Osteoblast (primary cell): ENCODE results near the gene ASPG. TPM values are rescaled to one million over a fixed set of nuclear protein-coding genes. Genes with fewer than 3 reads are reported as not detected.

ENCODE experiments used
- DNase-seq: peaks from one replicate; pipeline ENCODE4 v3.0.0; 2011; ENCODE audit warnings: low spot score, mixed read lengths; ENCODE audit not compliant: insufficient read length; ENCODE audit errors: missing footprints
- H2AFZ ChIP-seq: 2 replicates; pipeline ENCODE4 v1.6.0; 2011; ENCODE audit warnings: mild to moderate bottlenecking, low read length
- H3K27ac ChIP-seq: 2 replicates; pipeline ENCODE4 v1.5.1; 2011; ENCODE audit warnings: mild to moderate bottlenecking, low read depth, low read length, moderate library complexity
- H3K27me3 ChIP-seq: 2 replicates; pipeline ENCODE4 v1.6.0; 2012; ENCODE audit warnings: mild to moderate bottlenecking, control low read depth, inconsistent platforms, low read length, moderate library complexity; ENCODE audit not compliant: insufficient read depth
- H3K36me3 ChIP-seq: 2 replicates; pipeline ENCODE4 v1.5.1; 2011; ENCODE audit warnings: mild to moderate bottlenecking, low read length, control low read depth, moderate library complexity; ENCODE audit not compliant: insufficient read depth
- H3K4me1 ChIP-seq: 2 replicates; pipeline ENCODE4 v1.5.1; 2011; ENCODE audit warnings: mild to moderate bottlenecking, low read length, control low read depth, moderate library complexity; ENCODE audit not compliant: insufficient read depth
- H3K4me2 ChIP-seq: 2 replicates; pipeline ENCODE4 v1.6.0; 2011; ENCODE audit warnings: mild to moderate bottlenecking, low read length; ENCODE audit not compliant: insufficient read depth
- H3K4me3 ChIP-seq: fragments of 200-600 bp; sonication (generic); 3 replicates; pipeline ENCODE4 v1.5.1; 2012; ENCODE audit warnings: mild to moderate bottlenecking, low read length, inconsistent platforms; ENCODE audit not compliant: insufficient read depth
- H3K79me2 ChIP-seq: 2 replicates; pipeline ENCODE4 v1.6.0; 2012; ENCODE audit warnings: mild to moderate bottlenecking, low read length, control low read depth, inconsistent platforms; ENCODE audit not compliant: insufficient read depth
- H3K9me3 ChIP-seq: 2 replicates; pipeline ENCODE4 v1.5.1; 2011; ENCODE audit warnings: low read depth, low read length, control low read depth
- H4K20me1 ChIP-seq: 2 replicates; pipeline ENCODE4 v1.6.0; 2012; ENCODE audit warnings: mild to moderate bottlenecking, low read length, control low read depth; ENCODE audit not compliant: insufficient read depth
- total RNA-seq: library from RNA; depleted of rRNA; stranded (reverse); fragments of >200 nt; gene quantifications from 2 replicates; pipeline ENCODE4 v1.2.3, GENCODE V29; 2012
- TF ChIP-seq, protein P1 (sequence below): IDR thresholded peaks from 2 replicates; pipeline ENCODE4 v1.5.1; 2011; ENCODE audit warnings: mild to moderate bottlenecking, low read depth, low read length, moderate library complexity; ENCODE audit errors: extremely low read depth

ASPG gene
- total RNA-seq, 1 donor = not detected

DNA sequence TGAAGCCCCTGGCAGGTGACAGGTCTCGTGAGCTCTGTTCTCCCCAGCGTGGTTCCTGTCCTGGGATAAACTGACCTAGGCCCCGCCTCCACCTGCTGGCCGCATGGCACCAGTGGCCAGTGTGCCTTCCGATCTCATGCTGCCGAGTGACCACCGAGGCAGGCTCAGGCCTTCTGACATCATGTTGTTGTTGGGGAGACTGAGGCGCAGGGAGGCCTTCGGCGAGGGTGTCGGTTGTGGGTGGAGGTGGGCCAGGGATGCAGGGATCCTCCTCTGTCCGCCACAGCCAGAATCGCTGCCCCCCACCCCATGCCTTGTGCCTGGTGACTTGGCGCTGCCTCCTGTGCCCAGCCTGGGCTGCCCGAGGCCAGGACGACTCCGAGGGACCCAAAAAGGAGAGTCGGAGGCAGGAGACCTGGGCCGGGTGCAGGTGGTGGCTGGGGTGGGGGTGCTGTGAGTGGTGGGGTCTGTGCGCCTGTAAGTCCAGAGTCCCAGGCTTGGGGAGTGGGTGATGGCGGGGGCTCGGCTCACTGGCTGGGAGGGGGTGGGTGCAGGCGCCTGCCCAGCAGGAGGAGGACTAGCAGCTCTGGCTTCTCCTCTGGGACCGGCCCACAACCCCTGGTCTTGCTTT lies 24.3 kb downstream of the ASPG start:
- no peaks in the 10 kb centered on the region for H3K36me3 ChIP-seq
- no peaks in the 10 kb centered on the region for H4K20me1 ChIP-seq
- no peak overlapping the region for H3K27ac ChIP-seq
- H3K4me3 ChIP-seq = no peak overlapping the region
- H3K79me2 ChIP-seq = no peaks in the 10 kb centered on the region
- TF ChIP-seq, protein P1, sequence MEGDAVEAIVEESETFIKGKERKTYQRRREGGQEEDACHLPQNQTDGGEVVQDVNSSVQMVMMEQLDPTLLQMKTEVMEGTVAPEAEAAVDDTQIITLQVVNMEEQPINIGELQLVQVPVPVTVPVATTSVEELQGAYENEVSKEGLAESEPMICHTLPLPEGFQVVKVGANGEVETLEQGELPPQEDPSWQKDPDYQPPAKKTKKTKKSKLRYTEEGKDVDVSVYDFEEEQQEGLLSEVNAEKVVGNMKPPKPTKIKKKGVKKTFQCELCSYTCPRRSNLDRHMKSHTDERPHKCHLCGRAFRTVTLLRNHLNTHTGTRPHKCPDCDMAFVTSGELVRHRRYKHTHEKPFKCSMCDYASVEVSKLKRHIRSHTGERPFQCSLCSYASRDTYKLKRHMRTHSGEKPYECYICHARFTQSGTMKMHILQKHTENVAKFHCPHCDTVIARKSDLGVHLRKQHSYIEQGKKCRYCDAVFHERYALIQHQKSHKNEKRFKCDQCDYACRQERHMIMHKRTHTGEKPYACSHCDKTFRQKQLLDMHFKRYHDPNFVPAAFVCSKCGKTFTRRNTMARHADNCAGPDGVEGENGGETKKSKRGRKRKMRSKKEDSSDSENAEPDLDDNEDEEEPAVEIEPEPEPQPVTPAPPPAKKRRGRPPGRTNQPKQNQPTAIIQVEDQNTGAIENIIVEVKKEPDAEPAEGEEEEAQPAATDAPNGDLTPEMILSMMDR = no peak
- no peak overlapping the region for H3K4me2 ChIP-seq
- no peak overlapping the region for H2AFZ ChIP-seq
- DNase-seq = peak; percentile 77
- H3K27me3 ChIP-seq = no peaks in the 10 kb centered on the region
- H3K9me3 ChIP-seq = no peaks in the 10 kb centered on the region
- H3K4me1 ChIP-seq = no peaks in the 10 kb centered on the region

DNA sequence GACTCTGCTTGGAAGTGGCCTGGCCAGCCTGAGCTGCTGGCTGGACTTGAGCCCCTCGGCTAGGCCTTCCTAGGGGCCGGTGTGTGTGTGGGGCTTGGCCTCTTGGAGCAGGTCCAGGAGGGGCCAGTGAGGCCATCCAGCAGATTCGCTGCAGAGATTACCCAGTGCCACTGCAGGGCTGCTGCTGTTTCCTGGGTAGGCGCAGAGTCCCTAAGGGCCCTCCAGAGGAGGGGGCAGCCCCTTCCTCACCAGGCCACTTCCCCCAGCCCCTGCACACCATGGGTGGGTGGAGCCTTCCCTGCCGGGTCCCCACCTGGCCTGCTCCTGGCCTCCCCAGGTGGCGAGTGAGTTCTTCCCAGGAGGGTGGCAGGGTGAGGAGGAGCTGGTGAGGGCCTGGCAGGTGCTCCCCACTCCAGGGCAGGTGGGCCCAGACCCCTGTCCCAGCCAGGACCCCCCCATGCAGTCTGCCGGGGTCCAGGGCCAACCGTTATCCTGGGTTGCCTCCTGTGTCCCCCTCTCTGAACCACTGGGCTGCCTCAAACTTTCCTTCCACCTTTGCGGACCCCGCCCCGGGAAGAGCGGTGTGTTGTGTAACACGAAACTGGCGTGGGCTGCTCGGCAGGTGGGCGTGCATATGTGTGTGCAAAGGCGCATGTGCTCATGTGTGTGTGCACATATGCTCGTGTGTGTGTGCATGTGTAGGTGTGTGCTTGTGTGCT lies 25.1 kb downstream of the ASPG start:
- TF ChIP-seq, protein P1 = no peak
- no peak overlapping the region for H2AFZ ChIP-seq
- no peak overlapping the region for H3K4me2 ChIP-seq
- no peak overlapping the region for H3K27ac ChIP-seq
- no peaks in the 10 kb centered on the region for H3K4me1 ChIP-seq
- DNase-seq = peak; percentile 79
- no peak overlapping the region for H3K4me3 ChIP-seq
- no peaks in the 10 kb centered on the region for H3K79me2 ChIP-seq
- no peaks in the 10 kb centered on the region for H3K27me3 ChIP-seq
- H3K9me3 ChIP-seq = no peaks in the 10 kb centered on the region
- no peaks in the 10 kb centered on the region for H3K36me3 ChIP-seq
- H4K20me1 ChIP-seq = no peaks in the 10 kb centered on the region

DNA sequence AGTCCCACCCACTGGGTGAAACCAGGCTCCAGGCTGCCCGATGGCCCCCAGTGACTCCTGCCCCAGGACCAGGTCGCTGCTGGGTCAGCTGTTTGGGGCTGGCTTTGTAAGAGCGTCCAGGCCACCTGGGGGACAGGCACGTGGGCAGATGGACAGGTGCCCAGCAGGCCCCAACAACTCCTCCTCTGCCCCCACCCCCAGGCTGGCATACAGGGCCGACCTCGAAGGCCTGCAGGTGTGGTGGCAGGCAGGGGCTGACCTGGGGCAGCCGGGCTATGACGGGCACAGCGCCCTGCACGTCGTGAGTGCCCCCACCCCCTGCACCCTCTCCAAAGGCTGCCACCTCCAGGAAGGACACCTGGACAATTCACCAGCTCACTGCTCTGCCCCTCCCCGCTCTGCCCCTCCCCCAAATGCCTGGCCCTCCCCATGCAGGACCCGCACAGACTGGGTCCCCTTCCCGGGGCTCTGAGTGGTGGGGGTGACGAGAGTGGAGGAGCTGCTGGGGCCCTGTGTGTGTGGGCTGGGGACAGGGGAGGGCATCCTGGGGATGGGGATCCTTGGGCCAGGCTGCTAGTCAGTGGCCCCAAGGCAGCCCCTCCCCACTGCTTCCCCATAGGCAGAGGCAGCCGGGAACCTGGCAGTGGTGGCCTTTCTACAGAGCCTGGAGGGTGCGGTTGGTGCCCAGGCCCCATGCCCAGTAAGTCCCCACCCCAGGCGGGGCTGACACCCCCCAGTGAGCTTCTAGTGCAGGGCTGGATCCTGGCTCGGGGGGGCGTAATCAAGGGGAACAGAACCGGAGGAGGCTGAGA lies 26.0 kb downstream of the ASPG start:
- Histone ChIP-seq H2AFZ (no peak overlapping the region), H3K79me2 (no peaks in the 10 kb centered on the region), H3K36me3 (no peaks in the 10 kb centered on the region), H3K4me3 (no peak overlapping the region), H3K27ac (no peak overlapping the region), H3K27me3 (peaks cover 6% of the 10 kb centered on the region), H4K20me1 (no peaks in the 10 kb centered on the region), H3K9me3 (no peaks in the 10 kb centered on the region), H3K4me2 (no peak overlapping the region), H3K4me1 (no peaks in the 10 kb centered on the region)
- DNase-seq = peak; percentile 74
- TF ChIP-seq, protein P1 = no peak

DNA sequence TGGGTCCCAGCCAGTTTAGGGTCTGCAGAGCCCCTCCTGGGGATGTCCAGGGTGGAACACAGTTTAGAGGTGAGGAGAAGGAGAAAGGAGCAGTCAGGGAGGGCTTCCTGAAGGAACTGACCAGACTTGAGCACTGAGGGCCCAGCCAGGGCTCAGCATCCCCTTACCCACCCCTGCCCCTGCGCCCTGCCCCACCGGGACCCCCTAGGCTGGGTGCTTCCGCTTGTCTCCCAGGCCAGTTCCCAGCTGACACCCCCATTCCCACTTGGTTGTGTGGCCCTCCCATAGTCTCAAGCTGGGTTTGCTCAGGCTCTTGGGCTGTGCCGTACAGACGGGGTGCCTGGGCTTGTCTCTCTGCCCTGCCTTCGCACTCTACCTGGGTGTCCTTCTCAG lies 26.6 kb downstream of the ASPG start:
- H3K27ac ChIP-seq = no peak overlapping the region
- no peaks in the 10 kb centered on the region for H3K9me3 ChIP-seq
- H3K4me1 ChIP-seq = no peaks in the 10 kb centered on the region

More for the DNA sequence above, 26.6 kb downstream of the ASPG start:
- Histone ChIP-seq H2AFZ (no peak overlapping the region), H3K36me3 (no peaks in the 10 kb centered on the region), H3K79me2 (no peaks in the 10 kb centered on the region), H4K20me1 (no peaks in the 10 kb centered on the region), H3K4me3 (no peak overlapping the region), H3K4me2 (no peak overlapping the region), H3K27me3 (peaks cover 8% of the 10 kb centered on the region)
- TF ChIP-seq, protein P1 = no peak
- DNase-seq = peak; percentile 85
